ENCODE data around the gene NAPA.

The NAPA gene

DNA sequence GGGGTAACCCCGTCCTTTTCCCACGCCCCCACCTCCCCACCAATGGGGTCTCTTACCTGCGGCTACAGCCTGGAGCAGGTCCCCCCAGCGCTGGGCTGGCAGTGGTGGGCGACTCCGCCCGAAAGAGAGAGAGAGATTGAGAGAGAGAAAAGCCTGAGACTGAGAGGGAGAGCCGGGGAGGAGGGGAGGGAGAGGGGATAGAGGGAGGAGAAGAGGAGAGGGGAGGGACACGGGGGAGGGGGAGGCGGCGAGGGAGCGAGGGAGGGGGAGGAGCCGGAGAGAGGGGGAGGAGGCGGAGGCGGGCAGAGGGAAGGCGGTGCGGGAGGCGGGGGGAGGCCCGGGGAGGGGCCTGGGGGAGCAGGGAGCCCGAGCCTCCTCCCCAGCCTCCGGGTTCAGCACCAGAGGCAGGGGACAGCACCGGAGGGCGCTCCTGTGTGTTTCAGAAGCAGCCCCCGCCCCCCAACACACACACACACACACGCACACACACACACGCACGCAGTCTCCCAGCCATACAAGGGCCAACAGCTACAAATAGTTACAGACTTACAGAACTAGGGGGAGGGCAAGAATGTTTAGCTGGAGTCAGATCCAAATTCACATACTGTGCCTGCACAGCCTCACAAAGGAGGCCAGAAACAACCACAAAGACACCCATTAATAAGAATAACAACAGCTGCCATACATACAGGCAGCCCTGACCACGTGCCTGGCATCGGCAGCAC, 43.0 kb downstream of the NAPA start, which contains the start of gene SLC8A2:
SLC8A2 (minus strand) TSS at position 161 of the 725 bp plus-strand sequence. CDS start 5,490 bp downstream, outside the sequence.
- TF ChIP-seq, protein P1, sequence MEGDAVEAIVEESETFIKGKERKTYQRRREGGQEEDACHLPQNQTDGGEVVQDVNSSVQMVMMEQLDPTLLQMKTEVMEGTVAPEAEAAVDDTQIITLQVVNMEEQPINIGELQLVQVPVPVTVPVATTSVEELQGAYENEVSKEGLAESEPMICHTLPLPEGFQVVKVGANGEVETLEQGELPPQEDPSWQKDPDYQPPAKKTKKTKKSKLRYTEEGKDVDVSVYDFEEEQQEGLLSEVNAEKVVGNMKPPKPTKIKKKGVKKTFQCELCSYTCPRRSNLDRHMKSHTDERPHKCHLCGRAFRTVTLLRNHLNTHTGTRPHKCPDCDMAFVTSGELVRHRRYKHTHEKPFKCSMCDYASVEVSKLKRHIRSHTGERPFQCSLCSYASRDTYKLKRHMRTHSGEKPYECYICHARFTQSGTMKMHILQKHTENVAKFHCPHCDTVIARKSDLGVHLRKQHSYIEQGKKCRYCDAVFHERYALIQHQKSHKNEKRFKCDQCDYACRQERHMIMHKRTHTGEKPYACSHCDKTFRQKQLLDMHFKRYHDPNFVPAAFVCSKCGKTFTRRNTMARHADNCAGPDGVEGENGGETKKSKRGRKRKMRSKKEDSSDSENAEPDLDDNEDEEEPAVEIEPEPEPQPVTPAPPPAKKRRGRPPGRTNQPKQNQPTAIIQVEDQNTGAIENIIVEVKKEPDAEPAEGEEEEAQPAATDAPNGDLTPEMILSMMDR (IDR thresholded peaks at IDR 0.05; ENCODE audit: low read depth, low read length): no peak
- peak; percentile 28 for DNase-seq (ENCODE audit: extremely low read depth, low read depth)

DNA sequence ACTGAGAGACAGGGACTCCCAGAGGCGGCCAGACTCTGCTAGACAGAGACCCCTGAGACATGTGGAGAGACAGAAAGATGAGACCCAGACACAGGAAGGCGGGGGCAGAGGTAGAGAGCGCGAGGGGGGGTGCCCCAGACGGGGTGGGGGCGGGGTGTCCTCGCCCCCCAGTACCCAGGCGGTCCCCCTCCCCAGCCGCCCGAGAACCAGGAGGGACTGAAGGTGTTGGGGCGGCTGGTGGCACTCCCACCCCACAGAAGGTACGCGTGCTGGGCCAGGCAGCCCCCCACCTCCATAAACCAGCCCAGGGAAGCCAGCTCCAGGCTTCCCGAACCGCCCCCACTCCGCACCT, 43.5 kb downstream of the NAPA start:
- no peak for DNase-seq (ENCODE audit: extremely low read depth, low read depth)
- TF ChIP-seq, protein P1 (IDR thresholded peaks at IDR 0.05; ENCODE audit: low read depth, low read length): no peak

DNA sequence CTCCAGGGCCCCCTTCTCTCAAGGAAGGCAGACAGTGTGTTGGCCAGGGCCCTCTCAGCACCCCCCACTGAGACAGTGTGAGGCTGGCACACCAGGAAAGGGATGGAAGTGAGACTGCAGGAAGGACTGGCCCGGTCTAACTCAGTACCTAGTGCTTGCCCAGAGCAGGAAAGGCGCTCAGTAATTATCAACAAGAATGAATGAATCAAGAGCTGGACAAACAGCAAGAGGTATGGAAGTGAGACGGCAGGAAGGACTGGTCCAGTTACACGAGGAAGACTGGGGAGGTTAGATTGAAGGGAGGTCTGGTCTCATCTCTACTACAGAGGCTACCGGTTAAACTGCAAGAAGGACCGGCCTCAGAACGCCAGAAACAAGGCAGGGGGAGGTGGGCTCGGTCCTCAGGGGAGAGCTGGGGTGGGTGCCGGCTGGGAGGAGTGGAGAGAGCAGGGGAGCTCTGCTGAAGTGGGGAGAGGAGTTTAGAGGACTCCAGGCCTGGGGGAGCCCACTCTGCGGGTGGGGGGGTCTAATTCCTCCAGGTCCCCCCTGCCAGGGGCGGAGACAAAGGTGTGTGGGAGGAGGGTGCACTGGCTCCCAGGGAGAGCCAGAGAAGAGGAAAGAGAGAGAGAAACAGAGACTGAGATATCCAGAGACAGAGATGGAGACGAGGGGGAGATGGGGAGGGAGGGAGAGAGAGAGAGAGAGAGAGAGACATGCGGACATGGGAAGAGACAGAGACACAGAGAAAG, 44.2 kb downstream of the NAPA start:
- no peak for DNase-seq (ENCODE audit: extremely low read depth, low read depth)
- TF ChIP-seq, protein P1 (IDR thresholded peaks at IDR 0.05; ENCODE audit: low read depth, low read length): no peak

DNA sequence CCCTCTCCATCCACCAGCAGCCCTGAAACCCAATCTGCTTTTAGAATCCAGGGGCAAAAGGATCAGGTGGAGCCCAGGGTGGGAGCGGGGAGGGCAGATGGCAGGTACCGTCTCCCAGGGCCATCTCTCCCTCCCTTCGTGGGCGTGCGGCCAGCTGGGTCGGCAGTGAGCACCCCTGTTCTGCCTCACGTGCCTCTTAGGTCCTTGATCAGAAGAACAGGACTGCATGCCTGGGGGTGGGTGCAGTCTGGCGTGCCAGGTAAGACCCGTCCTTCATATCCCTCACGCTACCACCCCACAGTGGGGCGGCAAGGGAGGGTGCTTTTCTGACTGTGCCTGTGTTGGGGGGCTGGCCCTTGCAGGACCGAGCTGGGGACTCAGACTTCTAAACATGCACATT, 45.1 kb downstream of the NAPA start:
- TF ChIP-seq, protein P1 (IDR thresholded peaks at IDR 0.05; ENCODE audit: low read depth, low read length): no peak
- DNase-seq (ENCODE audit: extremely low read depth, low read depth): no peak

DNA sequence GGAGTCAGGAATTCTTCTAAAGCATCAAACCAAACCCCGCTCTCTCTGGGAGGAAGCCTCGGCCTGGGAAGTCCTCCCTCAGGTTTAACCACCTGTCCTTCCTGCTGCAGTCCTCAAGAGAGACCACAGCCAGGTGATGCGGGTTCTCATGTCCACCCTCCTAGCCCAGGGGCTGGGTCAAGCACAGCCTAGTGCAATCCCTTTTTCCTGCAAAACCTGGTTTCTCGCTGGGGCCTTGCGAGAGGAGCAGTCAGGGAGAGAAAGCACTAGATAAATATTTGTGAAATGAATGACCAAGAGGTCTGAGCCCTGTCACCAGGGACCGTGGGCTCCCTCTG, 45.5 kb downstream of the NAPA start:
- TF ChIP-seq, protein P1 (IDR thresholded peaks at IDR 0.05; ENCODE audit: low read depth, low read length): no peak
- no peak for DNase-seq (ENCODE audit: extremely low read depth, low read depth)

DNA sequence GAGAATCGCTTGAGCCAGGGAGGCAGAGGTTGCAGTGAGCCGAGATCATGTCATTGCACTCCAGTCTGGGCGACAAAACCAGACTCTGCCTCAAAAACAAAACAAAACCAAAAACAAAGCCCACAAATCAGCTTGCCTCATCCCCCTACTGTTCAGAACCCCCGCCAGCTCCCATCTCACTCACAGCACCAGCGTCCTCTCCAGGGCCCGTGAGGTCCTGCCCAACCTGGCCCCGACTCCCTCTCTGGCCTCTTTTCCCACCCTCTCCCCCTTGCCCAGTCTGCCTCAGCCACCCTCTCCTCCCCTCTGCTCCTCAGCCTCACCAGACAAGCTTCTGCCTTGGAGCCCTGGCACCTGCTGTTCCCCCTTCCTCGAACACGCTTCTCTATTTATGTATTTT, 46.9 kb downstream of the NAPA start:
- DNase-seq (ENCODE audit: extremely low read depth, low read depth): no peak
- TF ChIP-seq, protein P1 (IDR thresholded peaks at IDR 0.05; ENCODE audit: low read depth, low read length): no peak

DNA sequence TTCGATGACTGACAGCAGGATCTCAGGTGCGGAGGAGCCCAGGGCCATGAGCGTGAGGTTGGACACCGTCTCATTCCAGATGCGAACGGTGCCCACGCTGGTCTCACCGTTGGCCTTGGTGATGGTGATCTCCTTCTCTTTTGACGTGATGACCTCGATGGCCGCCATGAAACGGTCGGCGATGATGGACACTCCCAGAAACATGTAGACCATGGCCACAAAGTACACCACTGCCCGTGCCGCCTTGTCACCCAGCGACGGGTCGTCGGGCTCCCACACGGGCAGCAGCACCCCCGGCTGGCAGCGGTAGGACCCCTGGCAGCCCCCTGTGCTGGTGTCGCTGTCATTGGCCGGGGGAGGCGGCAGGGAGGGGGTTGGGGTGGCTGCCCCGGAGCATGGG, 48.9 kb downstream of the NAPA start:
- TF ChIP-seq, protein P1 (IDR thresholded peaks at IDR 0.05; ENCODE audit: low read depth, low read length): no peak
- no peak for DNase-seq (ENCODE audit: extremely low read depth, low read depth)
